Activated CD4-positive, CD25-positive, alpha-beta regulatory T cell treated with anti-CD3 and anti-CD28 coated beads, Interleukin-2, amount 50 U/mL, for 24 hours (primary cell): ENCODE measurements around the gene LIPT2.

Source experiments
- ATAC-seq, 2 donors: fragments of 150-1000 bp; cut with Tn5 transposase; one replicate each; pipeline ENCODE4 v1.10.0; 2021; ENCODE audit warnings: mild to moderate bottlenecking in 1 of 2, moderate library complexity in 1 of 2

Gene LIPT2

DNA sequence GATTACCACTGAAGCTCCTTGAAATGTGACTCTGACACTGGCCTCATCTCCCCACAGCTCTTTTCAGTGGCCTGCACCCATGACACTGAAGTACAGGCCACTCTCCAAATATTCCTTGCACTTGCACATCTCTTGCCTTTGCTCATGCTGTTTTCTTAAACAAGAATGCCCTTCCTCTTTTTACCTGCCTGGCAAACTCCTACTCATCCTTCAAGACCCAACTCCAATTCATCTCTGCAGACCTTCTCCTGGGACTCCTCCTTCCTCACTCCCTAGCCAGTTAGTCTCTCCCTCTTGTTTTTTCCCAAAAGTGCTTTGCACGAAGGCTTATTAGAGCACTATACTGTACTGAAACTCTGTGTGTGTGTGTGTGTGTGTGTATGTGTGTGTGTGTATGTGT lies 28.8 kb downstream of the LIPT2 start:
- no peak for ATAC-seq

DNA sequence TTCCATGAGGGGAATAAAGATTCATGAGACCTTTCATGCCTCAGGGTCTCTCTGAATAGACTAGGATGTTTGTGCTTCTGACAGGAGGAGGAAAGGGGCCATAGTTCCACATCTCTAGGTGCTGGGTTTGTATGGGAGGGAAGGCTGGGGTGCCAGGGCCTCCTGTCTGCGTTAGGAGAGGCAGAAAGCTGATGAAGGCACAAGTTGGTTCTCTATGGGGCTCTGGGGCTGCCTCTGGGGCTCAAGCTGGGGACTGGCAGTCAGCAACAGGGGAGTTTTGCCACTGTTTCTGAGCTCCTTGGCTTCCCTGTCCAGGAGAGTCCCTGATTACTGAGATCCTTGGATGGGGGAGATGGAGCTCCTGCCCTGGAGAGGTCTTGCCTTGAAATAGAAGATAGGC lies 30.3 kb downstream of the LIPT2 start:
- ATAC-seq: no peak

DNA sequence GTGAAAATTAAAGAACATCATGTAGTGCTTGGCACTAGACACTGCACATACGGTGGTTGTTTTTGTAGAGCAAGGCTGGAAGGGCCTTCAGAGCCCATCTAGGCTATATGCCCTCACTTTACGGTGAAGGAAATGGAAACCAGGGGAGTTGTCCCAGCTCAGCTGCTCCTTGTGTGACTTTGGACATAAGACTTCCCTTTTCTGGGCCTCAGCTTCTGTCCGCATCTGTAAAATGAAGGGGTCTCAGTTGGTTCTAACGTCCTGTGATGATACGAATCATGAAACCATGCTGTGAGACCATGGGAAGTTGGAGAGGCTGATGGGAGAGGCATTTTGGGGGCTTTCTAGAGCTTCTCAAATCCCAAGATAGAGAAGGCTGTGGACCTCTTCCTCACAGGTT lies 30.9 kb downstream of the LIPT2 start:
- ATAC-seq: no peak

DNA sequence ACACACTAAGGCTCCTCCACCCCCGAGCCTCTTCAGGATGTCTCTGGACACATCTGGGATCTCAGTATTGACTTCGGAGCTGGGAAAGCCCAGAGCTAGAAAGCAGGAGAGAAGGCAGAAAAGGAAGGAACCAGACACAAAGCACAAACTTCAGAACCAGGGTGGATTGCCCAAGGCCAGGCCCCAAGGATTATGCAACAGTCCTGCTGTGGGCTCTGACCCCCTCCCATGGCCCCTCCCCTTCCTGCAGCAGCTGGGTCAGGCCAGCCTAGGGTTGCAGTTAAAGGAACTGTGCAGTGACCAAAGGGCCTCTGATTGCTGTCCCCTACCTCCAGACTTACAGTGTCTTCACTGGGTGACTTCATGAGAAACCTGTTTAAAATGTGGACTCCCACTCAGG lies 31.5 kb downstream of the LIPT2 start:
- no peak for ATAC-seq

GRCh38 chr11:74460481-74461154 lies 32.9 kb downstream of the LIPT2 start:
- ATAC-seq: no peak

DNA sequence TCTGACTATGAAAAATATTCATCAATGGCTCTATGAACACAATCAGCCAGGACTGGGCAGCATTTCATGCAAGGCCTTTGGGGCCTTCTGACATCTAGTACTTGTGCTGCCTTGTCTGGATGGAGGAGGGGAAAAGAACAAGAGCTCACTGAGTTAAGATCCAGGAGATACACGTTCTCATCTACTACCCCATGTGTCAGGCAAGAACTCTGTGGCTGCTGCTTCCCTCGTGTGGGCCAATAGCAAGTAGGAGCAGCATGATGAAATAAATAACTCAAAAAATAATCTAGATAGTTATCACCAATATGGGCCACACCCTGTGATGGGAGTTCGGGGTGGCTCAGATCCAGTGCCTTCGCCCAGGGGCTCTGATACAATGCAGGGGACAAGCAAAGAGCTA lies 33.5 kb downstream of the LIPT2 start:
- no peak for ATAC-seq

GRCh38 chr11:74459584-74459983 lies 33.9 kb downstream of the LIPT2 start:
- ATAC-seq: no peak

- no peak for ATAC-seq
Measured at GRCh38 chr11:74457356-74457755, 36.2 kb downstream of the LIPT2 start.

DNA sequence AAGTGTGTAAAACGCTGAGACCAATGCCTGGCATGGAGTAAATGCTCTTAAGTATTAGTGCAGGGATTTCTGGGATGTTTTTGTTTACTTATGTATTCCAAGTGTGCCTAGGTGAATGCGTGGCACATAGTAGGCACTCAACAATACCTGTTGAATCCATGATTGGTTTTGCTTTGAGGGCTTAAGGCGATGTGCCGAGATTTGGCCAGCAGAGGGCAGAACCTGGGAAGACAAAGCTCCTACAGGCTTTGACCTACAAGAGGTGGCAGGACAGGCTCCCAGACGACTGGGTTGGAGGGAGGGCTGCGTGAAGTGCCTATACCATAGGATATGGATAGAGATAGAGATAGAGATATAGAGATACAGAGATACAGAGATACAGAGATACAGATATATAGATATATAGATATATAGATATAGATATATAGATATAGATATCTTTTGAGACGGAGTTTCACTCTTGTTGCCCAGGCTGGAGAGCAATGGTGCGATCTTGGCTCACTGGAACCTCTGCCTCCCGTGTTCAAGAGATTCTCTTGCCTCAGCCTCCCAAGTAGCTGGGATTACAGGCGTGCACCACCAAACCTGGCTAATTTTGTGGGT lies 40.0 kb downstream of the LIPT2 start:
- peak in 1 of 2 donors; percentile 42 for ATAC-seq

- no peak for ATAC-seq
Measured at GRCh38 chr11:74452366-74452765, 41.2 kb downstream of the LIPT2 start.

GRCh38 chr11:74450318-74450717 lies 43.2 kb downstream of the LIPT2 start:
- no peak for ATAC-seq

- ATAC-seq: peak; percentile 77 to 92
Measured at GRCh38 chr11:74449369-74449931, 44.1 kb downstream of the LIPT2 start.

DNA sequence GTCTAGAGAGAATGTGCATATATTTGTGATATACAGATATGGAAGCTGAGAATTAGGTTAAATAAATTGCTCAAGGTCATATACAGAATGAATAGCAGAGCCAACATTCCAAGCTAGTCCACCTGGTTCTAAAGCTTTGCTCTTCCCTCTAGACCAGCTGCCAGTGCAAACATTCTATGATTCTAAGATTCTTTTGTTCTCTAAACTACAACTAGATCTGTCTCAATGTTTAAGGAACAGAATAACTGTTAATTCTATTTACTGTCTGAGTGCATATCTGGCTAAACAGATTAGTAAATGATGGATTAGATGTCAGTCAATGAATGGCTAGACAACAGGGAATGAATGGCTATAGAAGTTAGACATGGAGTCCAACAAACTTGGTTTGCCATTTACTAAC lies 45.8 kb downstream of the LIPT2 start:
- no peak for ATAC-seq

- ATAC-seq: no peak
Measured at GRCh38 chr11:74446532-74446938, 47.0 kb downstream of the LIPT2 start.

DNA sequence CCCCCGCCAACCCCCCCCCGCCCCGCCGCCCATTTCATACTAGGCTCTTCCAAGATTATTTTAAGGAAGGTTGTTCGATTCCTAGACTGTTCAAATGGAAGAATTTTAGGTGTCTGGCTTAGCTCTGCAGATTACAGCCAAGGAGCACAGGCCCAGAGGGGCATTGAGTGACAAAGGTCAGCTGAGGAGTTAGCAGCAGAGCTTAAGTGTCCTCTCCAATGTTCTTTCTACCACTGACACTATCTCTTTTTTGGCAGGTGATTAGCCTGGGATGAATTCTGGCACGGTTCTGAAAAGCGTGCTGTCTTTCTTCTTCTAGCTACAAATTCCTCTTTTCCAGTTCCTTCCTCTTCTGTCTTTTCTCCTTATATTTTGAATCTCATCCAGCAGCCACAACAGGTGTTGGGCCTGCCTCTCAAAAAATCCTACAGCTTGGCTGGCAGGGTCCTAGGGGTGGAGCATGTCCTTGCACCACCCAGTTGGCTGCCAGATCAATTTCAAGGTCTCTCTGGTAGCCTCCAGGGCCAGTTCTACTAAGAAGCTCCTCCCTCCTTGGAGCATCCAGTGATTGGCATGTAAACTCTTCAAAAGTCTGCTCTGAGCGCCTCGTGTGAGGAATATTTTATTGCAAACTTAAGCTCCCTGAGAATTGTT lies 49.2 kb downstream of the LIPT2 start:
- no peak for ATAC-seq

GRCh38 chr11:74443071-74443864 lies 50.3 kb downstream of the LIPT2 start:
- ATAC-seq: no peak

DNA sequence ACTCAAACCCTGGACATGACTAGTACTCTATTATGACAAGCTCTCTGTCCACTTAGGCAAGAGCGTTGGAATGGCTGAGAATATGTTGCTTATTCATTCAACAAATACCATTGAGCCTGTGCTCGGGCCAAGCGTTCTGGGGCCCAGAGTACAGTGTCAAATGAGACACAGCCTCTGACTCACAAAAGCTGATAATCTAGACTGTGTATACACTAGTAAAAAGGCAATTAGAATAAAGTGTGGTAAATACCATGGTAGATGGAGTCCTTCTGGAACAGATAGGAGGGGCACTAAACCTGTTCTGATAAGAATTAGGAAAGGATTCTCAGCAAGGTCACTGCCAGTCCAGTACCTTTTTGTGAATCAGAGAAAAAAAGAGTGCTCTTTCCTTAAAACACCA lies 50.9 kb downstream of the LIPT2 start:
- no peak for ATAC-seq
